ENCODE data around the gene PTTG2.

DNA sequence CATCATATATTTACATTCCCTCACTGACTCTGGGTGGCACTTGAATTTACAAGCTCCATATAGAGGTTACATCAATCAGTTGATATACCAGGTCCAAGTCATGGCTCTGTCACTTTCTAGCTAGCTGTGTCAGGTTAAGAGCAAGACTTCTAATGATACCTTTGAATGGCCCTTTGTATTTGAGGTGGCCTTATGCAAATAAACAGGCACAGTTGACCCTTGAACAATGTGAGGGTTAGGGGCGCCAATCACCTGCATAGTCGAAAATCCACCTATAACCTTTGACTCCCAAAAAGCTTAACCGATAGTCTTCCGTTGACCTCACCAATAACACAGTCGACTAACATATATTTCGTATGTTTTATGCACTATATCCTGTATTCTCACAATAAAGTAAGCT, 1.3 kb upstream of the PTTG2 start:
- TF ChIP-seq POLR2A (IDR thresholded peaks at IDR 0.05; ENCODE audit: low read depth) (no peak), CTCF (IDR thresholded peaks at IDR 0.05) (no peak)
